ENCODE results near the gene DTWD2.
A peak's percentile ranks its signal among the peaks of the same experiment; 100 is the strongest.
"Not testable (repeated sequence)": the region's sequence is repeated elsewhere in the genome, so short reads cannot be mapped to it uniquely, and the experiment has no call there.

The DTWD2 gene

GRCh38 chr5:118996098-118996497 lies 7.8 kb upstream of the DTWD2 start:
- no peak for DNase-seq (ENCODE audit: low spot score)

GRCh38 chr5:118994595-118994994 lies 6.2 kb upstream of the DTWD2 start:
- DNase-seq (ENCODE audit: low spot score) = no peak

GRCh38 chr5:118993118-118993517 lies 4.8 kb upstream of the DTWD2 start:
- not testable (repeated sequence) for DNase-seq (ENCODE audit: low spot score)

- DNase-seq (ENCODE audit: low spot score) = not testable (repeated sequence)
These were observed 3.7 kb upstream of the DTWD2 start for GRCh38 chr5:118992055-118992454.

- no peak for DNase-seq (ENCODE audit: low spot score)
These were observed 2.2 kb upstream of the DTWD2 start for GRCh38 chr5:118990582-118990981.

- DNase-seq (ENCODE audit: low spot score) = no peak
These were observed 1.5 kb upstream of the DTWD2 start for GRCh38 chr5:118989816-118990215.

GRCh38 chr5:118988866-118989180 lies 476 bp upstream of the DTWD2 start:
- no peak for DNase-seq (ENCODE audit: low spot score)

- DNase-seq (ENCODE audit: low spot score) = no peak
These were observed 3.7 kb downstream of the DTWD2 start for GRCh38 chr5:118984602-118985001.

GRCh38 chr5:118981783-118982182 lies 6.6 kb downstream of the DTWD2 start:
- no peak for DNase-seq (ENCODE audit: low spot score)

GRCh38 chr5:118980438-118980837 lies 7.9 kb downstream of the DTWD2 start:
- DNase-seq (ENCODE audit: low spot score) = no peak

GRCh38 chr5:118980017-118980416 lies 8.3 kb downstream of the DTWD2 start:
- DNase-seq (ENCODE audit: low spot score) = no peak

GRCh38 chr5:118973779-118974445 lies 14.4 kb downstream of the DTWD2 start:
- not testable (repeated sequence) for DNase-seq (ENCODE audit: low spot score)

GRCh38 chr5:118968925-118969375 lies 19.4 kb downstream of the DTWD2 start:
- peak; percentile 46 for DNase-seq (ENCODE audit: low spot score)

- no peak for DNase-seq (ENCODE audit: low spot score)
These were observed 19.9 kb downstream of the DTWD2 start for GRCh38 chr5:118968406-118968911.

GRCh38 chr5:118967059-118967508 lies 21.3 kb downstream of the DTWD2 start:
- no peak for DNase-seq (ENCODE audit: low spot score)

GRCh38 chr5:118965890-118966289 lies 22.5 kb downstream of the DTWD2 start:
- DNase-seq (ENCODE audit: low spot score) = no peak

- DNase-seq (ENCODE audit: low spot score) = not testable (repeated sequence)
These were observed 23.4 kb downstream of the DTWD2 start for GRCh38 chr5:118964970-118965369.

GRCh38 chr5:118964388-118964787 lies 24.0 kb downstream of the DTWD2 start:
- not testable (repeated sequence) for DNase-seq (ENCODE audit: low spot score)

- DNase-seq (ENCODE audit: low spot score) = no peak
These were observed 25.2 kb downstream of the DTWD2 start for GRCh38 chr5:118963169-118963568.

- DNase-seq (ENCODE audit: low spot score) = no peak
These were observed 27.8 kb downstream of the DTWD2 start for GRCh38 chr5:118960557-118960956.

GRCh38 chr5:118956727-118957126 lies 31.6 kb downstream of the DTWD2 start:
- DNase-seq (ENCODE audit: low spot score) = no peak

GRCh38 chr5:118953652-118954005 lies 34.7 kb downstream of the DTWD2 start:
- DNase-seq (ENCODE audit: low spot score) = no peak

- DNase-seq (ENCODE audit: low spot score) = no peak
These were observed 35.2 kb downstream of the DTWD2 start for GRCh38 chr5:118952992-118953651.

- DNase-seq (ENCODE audit: low spot score) = not testable (repeated sequence)
These were observed 36.0 kb downstream of the DTWD2 start for GRCh38 chr5:118952306-118952705.

Measured in ecto neural progenitor cell (in vitro differentiated cells).